Muscle of arm (tissue), 14 donors: ENCODE results near the gene CHAMP1. TPM values are rescaled to one million over a fixed set of nuclear protein-coding genes. Genes with fewer than 3 reads are reported as not detected.

Experiments used
- DNase-seq: peaks from one replicate; pipeline ENCODE4 v3.0.0-alpha.2; 2013
- long read RNA-seq, 11 donors: transcript quantifications; one replicate each; lab custom pipeline, GENCODE V29; 2026
- polyA plus RNA-seq, 12 donors: library from polyadenylated mRNA; unstranded; fragments of 120-200 nt; gene quantifications; one replicate each; pipeline ENCODE4 v1.2.1, GENCODE V29; 2013; ENCODE audit not compliant: insufficient read length in 12 of 12

Gene CHAMP1
- 10 to 100 TPM in 11 of 12 donors, not detected in 1; 15.3 to 30.0 (median 18.0) TPM for polyA plus RNA-seq
- long read RNA-seq, donor 1, full-length matches to known transcripts = 29 of 29 reads
- long read RNA-seq, donor 1, partial matches to known transcripts = 0 of 29 reads
- long read RNA-seq, donor 1, other reads (novel, unspliced or antisense) = 0 of 29 reads
- long read RNA-seq, donor 2, full-length matches to known transcripts = 25 of 25 reads
- long read RNA-seq, donor 2, partial matches to known transcripts = 0 of 25 reads
- long read RNA-seq, donor 2, other reads (novel, unspliced or antisense) = 0 of 25 reads
- long read RNA-seq, donor 3, full-length matches to known transcripts = 10 of 10 reads
- long read RNA-seq, donor 3, partial matches to known transcripts = 0 of 10 reads
- long read RNA-seq, donor 3, other reads (novel, unspliced or antisense) = 0 of 10 reads
- long read RNA-seq, donor 4, full-length matches to known transcripts = 7 of 7 reads
- long read RNA-seq, donor 4, partial matches to known transcripts = 0 of 7 reads
- long read RNA-seq, donor 4, other reads (novel, unspliced or antisense) = 0 of 7 reads
- long read RNA-seq, donor 5, full-length matches to known transcripts = 17 of 17 reads
- long read RNA-seq, donor 5, partial matches to known transcripts = 0 of 17 reads
- long read RNA-seq, donor 5, other reads (novel, unspliced or antisense) = 0 of 17 reads
- long read RNA-seq, donor 6, full-length matches to known transcripts = 7 of 7 reads
- long read RNA-seq, donor 6, partial matches to known transcripts = 0 of 7 reads
- long read RNA-seq, donor 6, other reads (novel, unspliced or antisense) = 0 of 7 reads
- long read RNA-seq, donor 7, full-length matches to known transcripts = 10 of 10 reads
- long read RNA-seq, donor 7, partial matches to known transcripts = 0 of 10 reads
- long read RNA-seq, donor 7, other reads (novel, unspliced or antisense) = 0 of 10 reads
- long read RNA-seq, donor 8, full-length matches to known transcripts = 26 of 26 reads
- long read RNA-seq, donor 8, partial matches to known transcripts = 0 of 26 reads
- long read RNA-seq, donor 8, other reads (novel, unspliced or antisense) = 0 of 26 reads
- long read RNA-seq, donor 9, full-length matches to known transcripts = 15 of 15 reads
- long read RNA-seq, donor 9, partial matches to known transcripts = 0 of 15 reads
- long read RNA-seq, donor 9, other reads (novel, unspliced or antisense) = 0 of 15 reads
- long read RNA-seq, donor 10, full-length matches to known transcripts = 14 of 14 reads
- long read RNA-seq, donor 10, partial matches to known transcripts = 0 of 14 reads
- long read RNA-seq, donor 10, other reads (novel, unspliced or antisense) = 0 of 14 reads
- long read RNA-seq, donor 11, full-length matches to known transcripts = 21 of 21 reads
- long read RNA-seq, donor 11, partial matches to known transcripts = 0 of 21 reads
- long read RNA-seq, donor 11, other reads (novel, unspliced or antisense) = 0 of 21 reads

- DNase-seq = peak; percentile 96
These were observed at the start of gene CHAMP1 for GRCh38 chr13:114314074-114314912. Gene CHAMP1 (plus strand): TSS chr13:114314503. CDS start chr13:114323843, 9,340 bp downstream.

- DNase-seq = no peak
These were observed 49.3 kb upstream of the CHAMP1 start for GRCh38 chr13:114264886-114265611.

- no peak for DNase-seq
These were observed 48.1 kb upstream of the CHAMP1 start for GRCh38 chr13:114266241-114266640.

GRCh38 chr13:114268344-114269280 lies 45.7 kb upstream of the CHAMP1 start:
- no peak for DNase-seq

GRCh38 chr13:114269281-114269770 lies 45.0 kb upstream of the CHAMP1 start:
- no peak for DNase-seq

- no peak for DNase-seq
These were observed 41.3 kb upstream of the CHAMP1 start for GRCh38 chr13:114272977-114273376.

- DNase-seq = no peak
These were observed 39.0 kb upstream of the CHAMP1 start for GRCh38 chr13:114275304-114275703.

- no peak for DNase-seq
These were observed 35.2 kb upstream of the CHAMP1 start for GRCh38 chr13:114279146-114279545.

GRCh38 chr13:114279758-114280355 lies 34.4 kb upstream of the CHAMP1 start:
- DNase-seq = no peak

GRCh38 chr13:114281351-114282040 lies 32.8 kb upstream of the CHAMP1 start, which contains the start of gene UPF3A:
Gene UPF3A (plus strand): TSS chr13:114281601. CDS start chr13:114281640, 39 bp downstream.
- DNase-seq = peak; percentile 96

- DNase-seq = peak; percentile 76
These were observed 32.1 kb upstream of the CHAMP1 start for GRCh38 chr13:114282041-114282670.

- no peak for DNase-seq
These were observed 30.7 kb upstream of the CHAMP1 start for GRCh38 chr13:114283576-114283975.

GRCh38 chr13:114284680-114285079 lies 29.6 kb upstream of the CHAMP1 start:
- no peak for DNase-seq

- no peak for DNase-seq
These were observed 29.0 kb upstream of the CHAMP1 start for GRCh38 chr13:114285166-114285808.

- no peak for DNase-seq
These were observed 27.5 kb upstream of the CHAMP1 start for GRCh38 chr13:114286808-114287207.

GRCh38 chr13:114288157-114288591 lies 26.1 kb upstream of the CHAMP1 start:
- DNase-seq = no peak
